ENCODE measurements around the gene CCDC32. TPM values are rescaled to one million over a fixed set of nuclear protein-coding genes. Genes with fewer than 3 reads are reported as not detected.

CCDC32 gene
- total RNA-seq, 1 experiment from 2014 or later, result 8.9 TPM

GRCh38 chr15:40600956-40601355, 36.1 kb upstream of the CCDC32 start:
- H3K14ac ChIP-seq (ENCODE audit: insufficient read depth, low read length), result no peak overlapping the region
- no peak overlapping the region for H3K9ac ChIP-seq (ENCODE audit: extremely low read depth, insufficient read length, low read length)
- no peak overlapping the region for H3K4ac ChIP-seq (ENCODE audit: low read depth, low read length)

More at GRCh38 chr15:40600956-40601355, 36.1 kb upstream of the CCDC32 start:
- no peak overlapping the region for H3K23ac ChIP-seq (ENCODE audit: insufficient read length, low read depth, low read length)
- no peak overlapping the region for H2AFZ ChIP-seq (ENCODE audit: low read length)
- H2BK20ac ChIP-seq (ENCODE audit: low read depth, low read length, poor library complexity, severe bottlenecking), result no peak overlapping the region
- no peak overlapping the region for H3T11ph ChIP-seq (ENCODE audit: low read length)
- H2BK120ac ChIP-seq (ENCODE audit: low read depth, low read length, poor library complexity, severe bottlenecking), result no peak overlapping the region
- H3K27me3 ChIP-seq (ENCODE audit: insufficient read depth, low read length), result no peaks in the 10 kb centered on the region
- H4K20me1 ChIP-seq (ENCODE audit: control insufficient read depth, insufficient read depth, insufficient read length), result no peaks in the 10 kb centered on the region
- no peaks in the 10 kb centered on the region for H3K79me2 ChIP-seq (ENCODE audit: insufficient read depth, low read length)
- no peak overlapping the region for H4K91ac ChIP-seq (ENCODE audit: insufficient read length, low read depth, low read length)
- no peak for DNase-seq
- no peaks in the 10 kb centered on the region for H3K9me3 ChIP-seq (ENCODE audit: control insufficient read depth, low read depth, low read length)
- H2BK5ac ChIP-seq (ENCODE audit: insufficient read length, low read length), result no peak overlapping the region
- H3K56ac ChIP-seq (ENCODE audit: insufficient read length, low read depth, low read length), result no peak overlapping the region
- no peak overlapping the region for H2BK15ac ChIP-seq (ENCODE audit: low read depth, low read length)
- Mint-ChIP-seq H3K27ac (no peak overlapping the region), H3K4me1 (no peaks in the 10 kb centered on the region), H3K27me3 (ENCODE audit: low read depth) (no peaks in the 10 kb centered on the region), H3K9me3 (no peaks in the 10 kb centered on the region), H3K4me3 (no peak overlapping the region), H3K36me3 (ENCODE audit: insufficient read depth in 1 of 3, low read depth in 3 of 3) (peaks cover 0 to 4% (median 0%) of the 10 kb centered on the region in 3 experiments; a peak in 2 of 7 replicates)
- H3K79me1 ChIP-seq (ENCODE audit: insufficient read depth, low read depth, low read length, poor library complexity, severe bottlenecking), result peaks cover 2% of the 10 kb centered on the region
- H4K5ac ChIP-seq (ENCODE audit: insufficient read length, low read depth, low read length), result no peak overlapping the region
- H4K8ac ChIP-seq (replicated peaks; ENCODE audit: insufficient read length, low read depth, low read length), result no peak overlapping the region
- H3K4me1 ChIP-seq (ENCODE audit: insufficient read depth, low read length), result no peaks in the 10 kb centered on the region
- no peak overlapping the region for H3K4me2 ChIP-seq (ENCODE audit: insufficient read depth, insufficient read length, low read length)
- no peak for TF ChIP-seq CTCF (conservative IDR thresholded peaks at IDR 0.05)
- no CpG with 5 or more reads among the region's 12 CpGs for WGBS (ENCODE audit: extremely low coverage, insufficient read length, low lambda C conversion rate)
- no peak overlapping the region for H3K27ac ChIP-seq (ENCODE audit: insufficient read length, low read depth, low read length)
- H3K18ac ChIP-seq (ENCODE audit: insufficient read length, low read depth, low read length), result no peak overlapping the region
- no peaks in the 10 kb centered on the region for H3K23me2 ChIP-seq (ENCODE audit: insufficient read length, low read depth, low read length, poor library complexity, severe bottlenecking)
- no peak overlapping the region for H2AK5ac ChIP-seq (ENCODE audit: insufficient read length, low read length)
- H2BK12ac ChIP-seq (ENCODE audit: insufficient read length, low read depth, low read length), result no peak overlapping the region

Measured in H9 (cell line).